NCI-H1694 (cell line): Measurements from ENCODE around the gene RBM18.
A peak's percentile ranks its signal among the peaks of the same experiment; 100 is the strongest.

ENCODE experiments used
- DNase-seq: peaks from one replicate; lab custom pipeline; 2025; lab: John Stamatoyannopoulos, UW

Gene RBM18

GRCh38 chr9:122258886-122259415 lies 5.7 kb downstream of the RBM18 start:
- DNase-seq = no peak

- DNase-seq = no peak
These were observed 8.4 kb downstream of the RBM18 start for GRCh38 chr9:122256206-122256605.

GRCh38 chr9:122254761-122255160 lies 9.9 kb downstream of the RBM18 start:
- DNase-seq = no peak

- no peak for DNase-seq
These were observed 11.8 kb downstream of the RBM18 start for GRCh38 chr9:122252796-122253195.

GRCh38 chr9:122251351-122251750 lies 13.3 kb downstream of the RBM18 start:
- no peak for DNase-seq

GRCh38 chr9:122248448-122248865 lies 16.2 kb downstream of the RBM18 start:
- DNase-seq = no peak

- no peak for DNase-seq
These were observed 18.0 kb downstream of the RBM18 start for GRCh38 chr9:122246666-122247065.

GRCh38 chr9:122244349-122244748 lies 20.3 kb downstream of the RBM18 start:
- DNase-seq = no peak

GRCh38 chr9:122239722-122240121 lies 24.9 kb downstream of the RBM18 start:
- no peak for DNase-seq

- peak; percentile 16 for DNase-seq
These were observed 28.0 kb downstream of the RBM18 start for GRCh38 chr9:122236681-122237080.

GRCh38 chr9:122234022-122234748 lies 30.5 kb downstream of the RBM18 start:
- no peak for DNase-seq

- no peak for DNase-seq
These were observed 31.8 kb downstream of the RBM18 start for GRCh38 chr9:122232796-122233306.

- no peak for DNase-seq
These were observed 35.2 kb downstream of the RBM18 start for GRCh38 chr9:122229485-122229837.

- DNase-seq = no peak
These were observed 35.8 kb downstream of the RBM18 start, which contains the start of gene LHX6 for GRCh38 chr9:122228568-122229484. LHX6 (minus strand) TSS chr9:122228957; CDS start chr9:122228740, 217 bp downstream.

- no peak for DNase-seq
These were observed 36.5 kb downstream of the RBM18 start for GRCh38 chr9:122228191-122228567.

GRCh38 chr9:122227575-122227900 lies 37.1 kb downstream of the RBM18 start:
- no peak for DNase-seq

GRCh38 chr9:122226758-122227574 lies 37.7 kb downstream of the RBM18 start:
- DNase-seq = no peak

- DNase-seq = no peak
These were observed 38.4 kb downstream of the RBM18 start for GRCh38 chr9:122226142-122226757.

GRCh38 chr9:122225312-122226141 lies 39.1 kb downstream of the RBM18 start:
- no peak for DNase-seq

- no peak for DNase-seq
These were observed 41.2 kb downstream of the RBM18 start for GRCh38 chr9:122223435-122223834.

GRCh38 chr9:122222791-122223190 lies 41.8 kb downstream of the RBM18 start:
- no peak for DNase-seq
